ENCODE measurements around the gene KLHL25. TPM values are rescaled to one million over a fixed set of nuclear protein-coding genes. Genes with fewer than 3 reads are reported as not detected.

KLHL25 gene
- total and polyA plus RNA-seq, 2 of the 13 experiments (the other 11 are each of a cell fraction or from before 2014, with no cell fraction given) = 3.7 to 8.2 TPM

GRCh38 chr15:85840079-85840801 is 45.5 kb upstream of the KLHL25 start (continued):
- TF ChIP-seq, protein P1, sequence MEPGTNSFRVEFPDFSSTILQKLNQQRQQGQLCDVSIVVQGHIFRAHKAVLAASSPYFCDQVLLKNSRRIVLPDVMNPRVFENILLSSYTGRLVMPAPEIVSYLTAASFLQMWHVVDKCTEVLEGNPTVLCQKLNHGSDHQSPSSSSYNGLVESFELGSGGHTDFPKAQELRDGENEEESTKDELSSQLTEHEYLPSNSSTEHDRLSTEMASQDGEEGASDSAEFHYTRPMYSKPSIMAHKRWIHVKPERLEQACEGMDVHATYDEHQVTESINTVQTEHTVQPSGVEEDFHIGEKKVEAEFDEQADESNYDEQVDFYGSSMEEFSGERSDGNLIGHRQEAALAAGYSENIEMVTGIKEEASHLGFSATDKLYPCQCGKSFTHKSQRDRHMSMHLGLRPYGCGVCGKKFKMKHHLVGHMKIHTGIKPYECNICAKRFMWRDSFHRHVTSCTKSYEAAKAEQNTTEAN (CRISPR knock-in tag; conservative IDR thresholded peaks at IDR 0.05) = no peak; the same call in 1 of the 2 replicates
- TF ChIP-seq ZNF326 (CRISPR knock-in tag; IDR thresholded peaks at IDR 0.05; ENCODE audit: borderline replicate concordance) (no peak), CBX1 (IDR thresholded peaks at IDR 0.05; ENCODE audit: low read depth) (peak; percentile 78), ZNF20 (CRISPR knock-in tag; IDR thresholded peaks at IDR 0.05) (no peak), ZNF331 (CRISPR knock-in tag; IDR thresholded peaks at IDR 0.05) (peak; percentile 88; the same call in 1 of the 2 replicates), ZIK1 (CRISPR knock-in tag; IDR thresholded peaks at IDR 0.05; ENCODE audit: borderline replicate concordance, low read depth) (peak; percentile 74; the same call in 1 of the 2 replicates), MTERF4 (CRISPR knock-in tag; IDR thresholded peaks at IDR 0.05) (no peak), RFX5 (IDR thresholded peaks at IDR 0.05; ENCODE audit: low read depth, low read length) (0 out of 2 replicates have a peak, but pooled peaks have one; percentile 10), CBFB (CRISPR knock-in tag; IDR thresholded peaks at IDR 0.05) (0 out of 2 replicates have a peak, but pooled peaks have one; percentile 52), ZNF263 (CRISPR knock-in tag; IDR thresholded peaks at IDR 0.05) (peak; percentile 59; the same call in 1 of the 2 replicates), ZNF788 (CRISPR knock-in tag; IDR thresholded peaks at IDR 0.05; ENCODE audit: borderline replicate concordance) (peak; percentile 85; the same call in 1 of the 2 replicates), ZNF431 (CRISPR knock-in tag; IDR thresholded peaks at IDR 0.05; ENCODE audit: borderline replicate concordance, low read depth) (peak; percentile 67; the same call in 1 of the 2 replicates), DMAP1 (CRISPR knock-in tag; IDR thresholded peaks at IDR 0.05) (peak; percentile 55), SALL1 (CRISPR knock-in tag; IDR thresholded peaks at IDR 0.05) (peak; percentile 82), TEAD2 (CRISPR knock-in tag; IDR thresholded peaks at IDR 0.05) (no peak), BRCA1 (CRISPR knock-in tag; IDR thresholded peaks at IDR 0.05) (peak; percentile 90; the same call in 1 of the 2 replicates), KAT8 (CRISPR knock-in tag; IDR thresholded peaks at IDR 0.05) (peak; percentile 84), SAP130 (CRISPR knock-in tag; IDR thresholded peaks at IDR 0.05; ENCODE audit: low read depth) (peak; percentile 95), YEATS4 (CRISPR knock-in tag; IDR thresholded peaks at IDR 0.05; ENCODE audit: borderline replicate concordance) (peak; percentile 86), SYNCRIP (IDR thresholded peaks at IDR 0.05; ENCODE audit: insufficient read depth, low read depth, low read length) (no peak), ZNF333 (CRISPR knock-in tag; IDR thresholded peaks at IDR 0.05; ENCODE audit: borderline replicate concordance) (no peak), ZZZ3 (CRISPR knock-in tag; IDR thresholded peaks at IDR 0.05; ENCODE audit: borderline replicate concordance) (peak; percentile 64; the same call in 1 of the 2 replicates), PBX2 (CRISPR knock-in tag; IDR thresholded peaks at IDR 0.05) (no peak), ZFP41 (CRISPR knock-in tag; IDR thresholded peaks at IDR 0.05; ENCODE audit: borderline replicate concordance) (no peak), ZNF839 (CRISPR knock-in tag; IDR thresholded peaks at IDR 0.05; ENCODE audit: borderline replicate concordance) (no peak)
- TF ChIP-seq, protein P2, sequence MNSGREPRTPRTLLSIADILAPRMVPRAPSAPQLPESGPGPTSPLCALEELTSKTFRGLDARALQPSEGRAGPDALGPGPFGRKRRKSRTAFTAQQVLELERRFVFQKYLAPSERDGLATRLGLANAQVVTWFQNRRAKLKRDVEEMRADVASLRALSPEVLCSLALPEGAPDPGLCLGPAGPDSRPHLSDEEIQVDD (CRISPR knock-in tag; IDR thresholded peaks at IDR 0.05; ENCODE audit: borderline replicate concordance) = no peak
- TF ChIP-seq, protein P3, sequence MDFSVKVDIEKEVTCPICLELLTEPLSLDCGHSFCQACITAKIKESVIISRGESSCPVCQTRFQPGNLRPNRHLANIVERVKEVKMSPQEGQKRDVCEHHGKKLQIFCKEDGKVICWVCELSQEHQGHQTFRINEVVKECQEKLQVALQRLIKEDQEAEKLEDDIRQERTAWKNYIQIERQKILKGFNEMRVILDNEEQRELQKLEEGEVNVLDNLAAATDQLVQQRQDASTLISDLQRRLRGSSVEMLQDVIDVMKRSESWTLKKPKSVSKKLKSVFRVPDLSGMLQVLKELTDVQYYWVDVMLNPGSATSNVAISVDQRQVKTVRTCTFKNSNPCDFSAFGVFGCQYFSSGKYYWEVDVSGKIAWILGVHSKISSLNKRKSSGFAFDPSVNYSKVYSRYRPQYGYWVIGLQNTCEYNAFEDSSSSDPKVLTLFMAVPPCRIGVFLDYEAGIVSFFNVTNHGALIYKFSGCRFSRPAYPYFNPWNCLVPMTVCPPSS (IDR thresholded peaks at IDR 0.05) = no peak

Measured in HepG2 (cell line).